K562 (cell line): ENCODE data around the gene CRYBG2. TPM values are rescaled to one million over a fixed set of nuclear protein-coding genes. Genes with fewer than 3 reads are reported as not detected.
A peak's percentile ranks its signal among the peaks of the same experiment; 100 is the strongest.

ENCODE experiments used
- CXXC5 ChIP-seq: fragments of 250-450 bp; sonication (Bioruptor Pico); IDR thresholded peaks from 2 replicates; pipeline ENCODE4 v1.8.0; 2022; ENCODE audit warnings: inconsistent platforms, mild to moderate bottlenecking, moderate library complexity
- E2F5 ChIP-seq: sonication (generic); formaldehyde crosslinking; IDR thresholded peaks from 2 replicates; pipeline ENCODE4 v1.8.0; 2022; ENCODE audit warnings: mild to moderate bottlenecking, missing genetic modification reagents
- FOXA3 ChIP-seq, 2 experiments: fragments of 450-650 bp in 1 of 2; sonication (generic) in 1 of 2; formaldehyde crosslinking; IDR thresholded peaks in 1 of 2; conservative IDR thresholded peaks in 1 of 2; 2 replicates each; pipeline versions ENCODE4 v1.4.0 to v1.8.0; 2020 to 2022; ENCODE audit warnings: mild to moderate bottlenecking in 2 of 2, missing genetic modification reagents in 1 of 2
- GABPB2 ChIP-seq: fragments of 250-450 bp; sonication (Bioruptor Pico); conservative IDR thresholded peaks from 2 replicates; pipeline ENCODE4 v1.5.1; 2021; ENCODE audit warnings: mild to moderate bottlenecking
- MAFK ChIP-seq: IDR thresholded peaks from 2 replicates; pipeline ENCODE4 v1.6.1; 2011; ENCODE audit warnings: low read length, improper control_type of control experiment
- NR4A1 ChIP-seq, 2 experiments: fragments of 250-450 bp in 1 of 2; fragments of 450-650 bp in 1 of 2; sonication (Bioruptor Pico) in 1 of 2; IDR thresholded peaks; 2 replicates each; pipeline versions ENCODE4 v1.4.0 to v1.6.1; 2016 to 2020; ENCODE audit warnings: mild to moderate bottlenecking in 2 of 2, missing compliant biosample characterization in 1 of 2, missing genetic modification characterization in 1 of 2, moderate library complexity in 1 of 2
- SAP30 ChIP-seq: fragments of 200-600 bp; sonication (generic); IDR thresholded peaks from 2 replicates; pipeline ENCODE4 v1.6.1; 2012; ENCODE audit warnings: borderline replicate concordance, low read depth, mild to moderate bottlenecking, moderate library complexity, low read length, control low read depth, inconsistent platforms; ENCODE audit not compliant: insufficient read depth, poor library complexity, severe bottlenecking
- SRF ChIP-seq, 2 experiments: fragments of 250-450, 450-650 bp in 1 of 2; sonication (Bioruptor Pico) in 1 of 2; sonication (generic) in 1 of 2; formaldehyde crosslinking; IDR thresholded peaks; 2 replicates each; pipeline versions ENCODE4 v1.5.0 to v1.5.1; 2020 to 2022; ENCODE audit warnings: mild to moderate bottlenecking in 1 of 2, missing genetic modification reagents in 1 of 2
- TRIM25 ChIP-seq: fragments of 450-650 bp; IDR thresholded peaks from 2 replicates; pipeline ENCODE4 v1.7.0; 2016; ENCODE audit warnings: borderline replicate concordance
- ZNF785 ChIP-seq: fragments of 250-450 bp; sonication (Bioruptor Pico); IDR thresholded peaks from 2 replicates; pipeline ENCODE4 v1.4.0; 2020; ENCODE audit warnings: mild to moderate bottlenecking
- polyA plus RNA-seq, 8 experiments: library from polyadenylated mRNA; depleted of rRNA in 4 of 8; stranded (reverse) in 5 of 8; unstranded in 3 of 8; fragments of >200 nt; fragmentation: Nextera tagmentation in 2 of 8; fragmentation: Illumina TruSeq in 1 of 8; extraction: Ambion mirVana in 2 of 8; extraction: Trizol in 1 of 8; gene quantifications; 2 replicates each; pipeline versions ENCODE4 v1.2.1 to v1.2.3, GENCODE V29; 2011 to 2014; ENCODE audit warnings: inconsistent platforms in 1 of 8, missing spikeins in 1 of 8
- total RNA-seq, 7 experiments: library from RNA; depleted of rRNA in 6 of 7; stranded (reverse); fragments of >200 nt in 6 of 7; fragmentation: Illumina TruSeq in 2 of 7; extraction: Trizol in 2 of 7; gene quantifications; 2 replicates each; pipeline versions ENCODE4 v1.2.1 to v1.2.3, GENCODE V29; 2011 to 2021; ENCODE audit warnings: low replicate concordance in 1 of 7
- TF ChIP-seq, protein P1 (sequence below): fragments of 450-650 bp; IDR thresholded peaks from 2 replicates; pipeline ENCODE4 v1.6.1; 2016; ENCODE audit warnings: mild to moderate bottlenecking, moderate library complexity

CRYBG2 gene
- total and polyA plus RNA-seq, 9 of the 15 experiments (the other 6 are each of a cell fraction or from before 2014, with no cell fraction given): 0.39 to 8.5 (median 3.7) TPM

DNA sequence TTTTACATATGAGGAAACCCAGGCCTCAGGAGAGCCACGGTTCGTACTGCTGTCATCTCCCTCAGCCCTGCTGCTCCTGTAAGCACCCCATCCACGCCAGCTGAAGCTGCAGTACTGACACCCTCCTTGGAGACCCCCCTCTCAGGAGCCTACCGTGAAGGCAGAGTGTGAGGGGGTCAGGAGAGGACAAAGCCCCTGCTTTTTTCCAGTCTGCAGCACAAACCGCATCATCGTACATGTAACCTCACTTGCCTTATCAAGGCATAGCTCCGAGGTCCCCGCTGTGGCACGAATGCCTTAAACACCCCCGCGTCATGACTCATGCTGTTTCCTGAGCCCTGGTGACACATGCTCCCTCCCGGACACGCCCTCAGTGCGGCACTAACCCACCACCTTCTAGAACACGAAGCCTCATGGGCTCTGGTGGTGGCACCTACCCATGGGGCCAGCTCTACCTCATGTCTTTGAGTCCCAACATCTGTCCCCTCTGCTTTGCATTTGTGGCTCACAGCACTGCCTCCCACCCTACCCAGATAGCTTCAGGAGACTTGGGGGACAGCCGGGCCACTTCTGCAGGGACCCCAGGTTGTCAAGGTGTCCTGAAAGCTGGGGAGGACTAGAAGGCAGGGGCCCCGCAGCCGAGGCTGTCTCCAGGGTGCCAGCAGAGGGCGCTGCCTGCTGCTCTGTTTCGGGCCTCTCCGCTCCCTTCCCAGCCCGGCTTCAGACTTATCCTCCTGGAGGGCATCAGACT, 69.2 kb downstream of the CRYBG2 start (continued):
- no peak for TF ChIP-seq NR4A1 (CRISPR knock-in tag; IDR thresholded peaks at IDR 0.05)
- peak; percentile 59; the same call in 1 of the 2 replicates for TF ChIP-seq NR4A1 (tag; IDR thresholded peaks at IDR 0.05)
- peak in 1 of 2 experiments; percentile 74; a peak in 1 of 4 replicates for TF ChIP-seq FOXA3 (CRISPR knock-in tag; conservative IDR thresholded peaks at IDR 0.05 in 1 of 2, IDR thresholded peaks at IDR 0.05 in 1 of 2)
- peak; percentile 70 for TF ChIP-seq MAFK
- no peak for TF ChIP-seq ZNF785
- TF ChIP-seq SRF (CRISPR knock-in tag; IDR thresholded peaks at IDR 0.05): peak in 1 of 2 experiments; percentile 94; a peak in 2 of 4 replicates
- 0 out of 2 replicates have a peak, but pooled peaks have one; percentile 41 for TF ChIP-seq GABPB2 (CRISPR knock-in tag)
- peak; percentile 91 for TF ChIP-seq CXXC5
- TF ChIP-seq E2F5: peak; percentile 95; the same call in 1 of the 2 replicates
- TF ChIP-seq TRIM25: no peak
- TF ChIP-seq, protein P1, sequence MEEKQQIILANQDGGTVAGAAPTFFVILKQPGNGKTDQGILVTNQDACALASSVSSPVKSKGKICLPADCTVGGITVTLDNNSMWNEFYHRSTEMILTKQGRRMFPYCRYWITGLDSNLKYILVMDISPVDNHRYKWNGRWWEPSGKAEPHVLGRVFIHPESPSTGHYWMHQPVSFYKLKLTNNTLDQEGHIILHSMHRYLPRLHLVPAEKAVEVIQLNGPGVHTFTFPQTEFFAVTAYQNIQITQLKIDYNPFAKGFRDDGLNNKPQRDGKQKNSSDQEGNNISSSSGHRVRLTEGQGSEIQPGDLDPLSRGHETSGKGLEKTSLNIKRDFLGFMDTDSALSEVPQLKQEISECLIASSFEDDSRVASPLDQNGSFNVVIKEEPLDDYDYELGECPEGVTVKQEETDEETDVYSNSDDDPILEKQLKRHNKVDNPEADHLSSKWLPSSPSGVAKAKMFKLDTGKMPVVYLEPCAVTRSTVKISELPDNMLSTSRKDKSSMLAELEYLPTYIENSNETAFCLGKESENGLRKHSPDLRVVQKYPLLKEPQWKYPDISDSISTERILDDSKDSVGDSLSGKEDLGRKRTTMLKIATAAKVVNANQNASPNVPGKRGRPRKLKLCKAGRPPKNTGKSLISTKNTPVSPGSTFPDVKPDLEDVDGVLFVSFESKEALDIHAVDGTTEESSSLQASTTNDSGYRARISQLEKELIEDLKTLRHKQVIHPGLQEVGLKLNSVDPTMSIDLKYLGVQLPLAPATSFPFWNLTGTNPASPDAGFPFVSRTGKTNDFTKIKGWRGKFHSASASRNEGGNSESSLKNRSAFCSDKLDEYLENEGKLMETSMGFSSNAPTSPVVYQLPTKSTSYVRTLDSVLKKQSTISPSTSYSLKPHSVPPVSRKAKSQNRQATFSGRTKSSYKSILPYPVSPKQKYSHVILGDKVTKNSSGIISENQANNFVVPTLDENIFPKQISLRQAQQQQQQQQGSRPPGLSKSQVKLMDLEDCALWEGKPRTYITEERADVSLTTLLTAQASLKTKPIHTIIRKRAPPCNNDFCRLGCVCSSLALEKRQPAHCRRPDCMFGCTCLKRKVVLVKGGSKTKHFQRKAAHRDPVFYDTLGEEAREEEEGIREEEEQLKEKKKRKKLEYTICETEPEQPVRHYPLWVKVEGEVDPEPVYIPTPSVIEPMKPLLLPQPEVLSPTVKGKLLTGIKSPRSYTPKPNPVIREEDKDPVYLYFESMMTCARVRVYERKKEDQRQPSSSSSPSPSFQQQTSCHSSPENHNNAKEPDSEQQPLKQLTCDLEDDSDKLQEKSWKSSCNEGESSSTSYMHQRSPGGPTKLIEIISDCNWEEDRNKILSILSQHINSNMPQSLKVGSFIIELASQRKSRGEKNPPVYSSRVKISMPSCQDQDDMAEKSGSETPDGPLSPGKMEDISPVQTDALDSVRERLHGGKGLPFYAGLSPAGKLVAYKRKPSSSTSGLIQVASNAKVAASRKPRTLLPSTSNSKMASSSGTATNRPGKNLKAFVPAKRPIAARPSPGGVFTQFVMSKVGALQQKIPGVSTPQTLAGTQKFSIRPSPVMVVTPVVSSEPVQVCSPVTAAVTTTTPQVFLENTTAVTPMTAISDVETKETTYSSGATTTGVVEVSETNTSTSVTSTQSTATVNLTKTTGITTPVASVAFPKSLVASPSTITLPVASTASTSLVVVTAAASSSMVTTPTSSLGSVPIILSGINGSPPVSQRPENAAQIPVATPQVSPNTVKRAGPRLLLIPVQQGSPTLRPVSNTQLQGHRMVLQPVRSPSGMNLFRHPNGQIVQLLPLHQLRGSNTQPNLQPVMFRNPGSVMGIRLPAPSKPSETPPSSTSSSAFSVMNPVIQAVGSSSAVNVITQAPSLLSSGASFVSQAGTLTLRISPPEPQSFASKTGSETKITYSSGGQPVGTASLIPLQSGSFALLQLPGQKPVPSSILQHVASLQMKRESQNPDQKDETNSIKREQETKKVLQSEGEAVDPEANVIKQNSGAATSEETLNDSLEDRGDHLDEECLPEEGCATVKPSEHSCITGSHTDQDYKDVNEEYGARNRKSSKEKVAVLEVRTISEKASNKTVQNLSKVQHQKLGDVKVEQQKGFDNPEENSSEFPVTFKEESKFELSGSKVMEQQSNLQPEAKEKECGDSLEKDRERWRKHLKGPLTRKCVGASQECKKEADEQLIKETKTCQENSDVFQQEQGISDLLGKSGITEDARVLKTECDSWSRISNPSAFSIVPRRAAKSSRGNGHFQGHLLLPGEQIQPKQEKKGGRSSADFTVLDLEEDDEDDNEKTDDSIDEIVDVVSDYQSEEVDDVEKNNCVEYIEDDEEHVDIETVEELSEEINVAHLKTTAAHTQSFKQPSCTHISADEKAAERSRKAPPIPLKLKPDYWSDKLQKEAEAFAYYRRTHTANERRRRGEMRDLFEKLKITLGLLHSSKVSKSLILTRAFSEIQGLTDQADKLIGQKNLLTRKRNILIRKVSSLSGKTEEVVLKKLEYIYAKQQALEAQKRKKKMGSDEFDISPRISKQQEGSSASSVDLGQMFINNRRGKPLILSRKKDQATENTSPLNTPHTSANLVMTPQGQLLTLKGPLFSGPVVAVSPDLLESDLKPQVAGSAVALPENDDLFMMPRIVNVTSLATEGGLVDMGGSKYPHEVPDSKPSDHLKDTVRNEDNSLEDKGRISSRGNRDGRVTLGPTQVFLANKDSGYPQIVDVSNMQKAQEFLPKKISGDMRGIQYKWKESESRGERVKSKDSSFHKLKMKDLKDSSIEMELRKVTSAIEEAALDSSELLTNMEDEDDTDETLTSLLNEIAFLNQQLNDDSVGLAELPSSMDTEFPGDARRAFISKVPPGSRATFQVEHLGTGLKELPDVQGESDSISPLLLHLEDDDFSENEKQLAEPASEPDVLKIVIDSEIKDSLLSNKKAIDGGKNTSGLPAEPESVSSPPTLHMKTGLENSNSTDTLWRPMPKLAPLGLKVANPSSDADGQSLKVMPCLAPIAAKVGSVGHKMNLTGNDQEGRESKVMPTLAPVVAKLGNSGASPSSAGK: peak; percentile 99
- TF ChIP-seq SAP30: no peak
